RPMI8226 (cell line): ENCODE results near the gene MX1.

Experiments used
- DNase-seq: peaks from one replicate; pipeline ENCODE4 v3.0.0-alpha.2; 2015

The MX1 gene

GRCh38 chr21:41460578-41461527 lies 34.8 kb downstream of the MX1 start:
- peak; percentile 77 for DNase-seq

- peak; percentile 98 for DNase-seq
These were observed 39.2 kb downstream of the MX1 start for GRCh38 chr21:41465176-41465781.

GRCh38 chr21:41466024-41466820 lies 40.2 kb downstream of the MX1 start:
- no peak for DNase-seq

GRCh38 chr21:41470054-41470453 lies 44.0 kb downstream of the MX1 start:
- DNase-seq: no peak

- DNase-seq: no peak
These were observed 46.9 kb downstream of the MX1 start for GRCh38 chr21:41472753-41473548.

- no peak for DNase-seq
These were observed 49.8 kb downstream of the MX1 start for GRCh38 chr21:41475714-41476420.

GRCh38 chr21:41477641-41478318 lies 51.7 kb downstream of the MX1 start:
- peak; percentile 95 for DNase-seq

GRCh38 chr21:41478319-41479177 lies 52.5 kb downstream of the MX1 start:
- DNase-seq: peak; percentile 41

GRCh38 chr21:41479686-41480085 lies 53.6 kb downstream of the MX1 start:
- no peak for DNase-seq

- DNase-seq: no peak
These were observed 54.1 kb downstream of the MX1 start for GRCh38 chr21:41480086-41480690.

- no peak for DNase-seq
These were observed 55.2 kb downstream of the MX1 start for GRCh38 chr21:41481191-41481590.

- no peak for DNase-seq
These were observed 56.3 kb downstream of the MX1 start for GRCh38 chr21:41482301-41482700.

- no peak for DNase-seq
These were observed 56.9 kb downstream of the MX1 start for GRCh38 chr21:41482980-41483379.

GRCh38 chr21:41483415-41483814 lies 57.4 kb downstream of the MX1 start:
- DNase-seq: no peak

- DNase-seq: no peak
These were observed 57.9 kb downstream of the MX1 start for GRCh38 chr21:41483973-41484372.

GRCh38 chr21:41487082-41487481 lies 61.0 kb downstream of the MX1 start:
- no peak for DNase-seq

- DNase-seq: no peak
These were observed 62.0 kb downstream of the MX1 start for GRCh38 chr21:41488080-41488479.

GRCh38 chr21:41489329-41489728 lies 63.3 kb downstream of the MX1 start:
- no peak for DNase-seq

GRCh38 chr21:41490330-41490729 lies 64.3 kb downstream of the MX1 start:
- DNase-seq: no peak

GRCh38 chr21:41491412-41491811 lies 65.4 kb downstream of the MX1 start:
- DNase-seq: no peak
